HG03175 (cell line): Measurements from ENCODE around the gene S100A3.
"Not testable (repeated sequence)": the region's sequence is repeated elsewhere in the genome, so short reads cannot be mapped to it uniquely, and the experiment has no call there.

ENCODE experiments used
- ATAC-seq: cut with Tn5 transposase; IDR thresholded peaks from one replicate; pipeline ENCODE4 v1.9.1; 2021; ENCODE audit warnings: mild to moderate bottlenecking, moderate library complexity; ENCODE audit not compliant: unreplicated experiment

Gene S100A3

DNA sequence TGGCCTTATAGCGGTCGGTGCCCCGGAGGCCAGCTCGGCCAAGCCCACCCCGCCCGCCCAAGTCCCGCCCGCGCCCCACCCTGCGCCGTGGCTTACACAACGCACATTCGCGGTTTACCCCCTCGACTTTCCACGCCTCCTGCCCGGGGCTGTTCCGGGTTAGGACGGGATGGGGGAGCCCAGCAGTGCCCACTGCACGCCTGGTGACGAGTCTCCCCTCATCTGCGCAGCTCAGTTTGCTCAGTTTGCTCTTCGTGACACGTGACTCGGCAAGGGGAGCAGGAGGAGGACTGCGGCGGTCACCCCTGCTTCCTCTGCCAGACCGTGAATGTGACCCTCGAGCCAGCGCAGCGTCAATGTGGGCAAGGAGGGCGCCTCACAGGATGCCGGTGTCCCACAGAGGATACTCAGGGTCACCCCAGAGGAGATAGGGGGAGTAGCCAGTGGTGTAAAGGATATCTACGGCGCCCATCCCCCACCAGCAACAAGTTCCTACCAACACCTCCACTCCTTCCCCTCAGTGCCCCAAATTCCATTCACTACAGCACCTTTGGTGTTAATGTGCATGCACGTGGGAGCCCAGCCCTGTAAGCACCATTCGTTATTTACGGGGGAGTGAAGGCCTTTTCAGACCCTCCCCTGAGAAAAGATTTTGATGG lies 12.9 kb downstream of the S100A3 start:
- no peak for ATAC-seq

DNA sequence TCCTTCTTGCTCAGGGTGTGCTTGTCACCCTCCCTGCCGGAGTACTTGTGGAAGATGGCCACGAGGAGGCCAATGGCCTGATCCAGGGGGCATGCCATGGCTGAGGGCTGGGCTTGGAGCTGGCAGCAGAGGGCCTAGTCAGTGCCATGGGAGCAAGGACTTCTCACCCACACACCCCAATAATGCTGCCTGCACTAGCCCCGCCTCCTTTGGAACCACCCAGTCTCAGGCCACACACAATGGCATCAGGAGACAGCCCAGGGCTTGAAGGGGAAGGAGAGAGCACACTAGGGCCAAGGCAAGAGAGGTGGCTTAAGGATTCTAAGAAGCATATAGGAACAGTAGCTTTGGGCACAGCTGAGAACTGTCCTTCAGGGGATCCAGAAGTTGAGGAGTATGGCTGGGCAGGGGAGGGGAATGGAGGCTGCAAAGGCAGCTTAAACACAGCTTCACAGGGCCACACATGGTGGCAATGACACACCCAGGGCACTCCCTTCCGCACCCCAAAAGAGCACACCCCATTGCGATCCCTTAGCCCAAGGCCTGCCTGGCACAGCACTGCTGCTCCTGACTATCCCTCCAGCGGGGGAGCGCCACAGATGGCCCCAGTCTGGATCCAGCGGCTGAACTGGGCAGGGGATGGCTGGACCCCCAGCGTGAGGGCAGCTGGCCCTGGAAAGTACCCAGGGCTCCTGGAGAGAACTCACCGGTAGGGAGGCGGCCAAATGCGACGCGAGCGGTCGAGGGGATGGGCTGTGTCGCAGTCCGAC lies 13.6 kb downstream of the S100A3 start, which contains the start of gene S100A6:
TSS of gene S100A6 (minus strand) at position 750 of the 770 bp plus-strand sequence. CDS start at position 98, 652 bp downstream.
- no peak for ATAC-seq

DNA sequence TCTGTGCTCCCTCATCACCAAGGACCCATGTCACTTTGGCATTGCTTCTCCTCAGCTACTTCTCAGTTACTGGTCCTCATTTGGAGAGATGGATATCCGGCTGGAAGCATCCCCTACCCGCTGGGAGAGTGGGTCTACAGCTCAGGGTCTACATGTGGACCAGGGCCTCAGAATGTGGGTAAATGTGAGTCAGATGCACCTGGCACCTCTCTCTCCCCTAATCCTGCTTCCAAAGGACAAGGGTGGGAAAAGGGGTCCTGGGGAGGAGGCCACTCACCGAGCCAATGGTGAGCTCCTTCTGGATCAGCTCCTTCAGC lies 14.2 kb downstream of the S100A3 start:
- ATAC-seq: no peak

DNA sequence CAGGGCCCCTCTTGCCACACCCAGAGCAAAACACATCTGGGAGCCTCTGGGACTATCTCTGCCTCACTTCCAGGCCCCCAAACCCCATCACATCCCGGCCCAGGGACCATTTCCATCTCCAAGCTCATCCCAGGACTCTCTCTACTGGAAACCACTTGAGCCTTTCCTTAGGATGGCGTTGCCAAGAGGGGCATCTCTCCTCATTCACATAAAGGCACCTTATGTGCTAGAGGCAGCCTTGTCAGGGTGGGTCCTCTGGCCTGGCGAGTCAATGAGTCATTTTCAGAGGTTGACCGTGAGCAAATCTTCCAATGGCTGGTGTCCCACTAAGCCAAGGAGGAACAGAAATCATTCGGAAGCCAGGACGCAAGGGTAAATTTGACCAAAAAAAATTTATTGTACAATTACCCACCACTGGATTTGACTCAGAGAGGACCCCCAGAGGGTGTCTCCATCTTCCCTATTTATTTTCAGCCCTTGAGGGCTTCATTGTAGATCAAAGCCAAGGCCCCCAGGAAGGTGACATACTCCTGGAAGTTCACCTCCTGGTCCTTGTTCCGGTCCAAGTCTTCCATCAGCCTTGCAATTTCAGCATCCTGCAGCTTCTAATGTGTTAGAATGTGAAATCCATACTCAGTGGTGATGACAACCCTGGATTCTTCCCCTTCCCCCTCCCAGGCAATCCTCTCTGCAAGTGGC lies 14.7 kb downstream of the S100A3 start:
- no peak for ATAC-seq

DNA sequence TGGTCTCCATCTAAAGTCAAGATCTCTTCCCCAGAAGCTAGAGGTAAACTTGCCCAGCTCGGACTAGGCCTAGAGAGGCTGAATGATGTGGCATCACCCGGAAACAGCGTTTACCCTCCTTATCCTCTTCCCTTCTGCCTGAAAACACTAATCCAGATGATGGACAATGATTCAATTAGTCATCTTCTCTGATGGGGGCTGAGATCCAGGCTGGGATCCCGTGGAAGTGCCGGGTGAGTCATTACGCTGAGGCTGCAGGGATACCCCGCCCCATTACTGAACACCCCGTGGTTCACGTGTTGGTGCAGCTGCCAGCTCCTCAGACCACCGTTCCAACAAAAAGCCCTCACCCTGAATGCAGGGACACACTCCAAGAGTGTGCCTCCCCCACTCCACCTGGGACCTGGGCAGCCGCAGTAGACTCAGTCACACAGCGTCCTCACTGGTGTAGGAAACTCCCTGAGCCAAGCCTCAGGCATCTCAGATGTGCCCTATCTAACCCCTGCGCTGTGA lies 15.3 kb downstream of the S100A3 start:
- ATAC-seq: no peak

DNA sequence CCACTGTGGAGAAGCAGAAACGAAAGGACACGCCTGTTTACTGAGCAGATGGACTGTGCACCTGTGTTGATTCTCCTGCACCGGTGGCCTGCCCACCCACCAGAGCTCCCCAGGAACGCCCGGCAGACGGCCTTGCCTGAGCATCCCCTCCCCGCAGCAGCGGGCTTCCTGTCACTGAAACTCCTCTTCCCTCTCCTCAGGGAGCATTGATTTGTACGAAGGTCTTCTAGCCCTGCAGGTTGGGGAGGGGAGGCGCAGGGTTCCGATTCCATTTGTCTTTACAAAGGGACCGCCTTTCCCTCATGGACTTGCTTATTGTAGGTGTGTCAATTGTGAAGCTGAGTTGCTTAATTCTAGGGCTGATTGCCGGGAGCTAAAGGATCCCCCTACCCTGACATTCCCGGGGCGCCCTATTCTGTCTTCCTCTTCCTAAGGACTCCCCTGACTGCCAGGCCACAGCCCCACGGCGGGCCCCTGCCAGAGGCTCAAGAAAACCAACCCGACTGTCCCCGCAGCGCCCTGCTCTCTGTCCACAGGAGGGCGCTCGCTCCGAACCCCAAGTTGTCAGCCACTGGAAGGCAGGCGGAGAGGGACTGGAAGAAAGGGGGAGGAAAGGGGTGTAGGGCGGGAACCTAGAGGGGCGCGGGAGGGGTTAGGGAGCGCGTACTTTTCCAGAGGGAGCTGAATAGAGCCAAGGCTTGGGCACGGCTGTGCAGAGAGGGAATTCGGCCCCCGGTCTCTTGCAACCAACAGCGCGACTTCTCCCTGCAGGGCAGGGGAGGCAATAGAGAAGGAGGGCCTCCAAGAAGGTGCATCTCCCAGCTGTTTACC lies 16.1 kb downstream of the S100A3 start:
- ATAC-seq: no peak

DNA sequence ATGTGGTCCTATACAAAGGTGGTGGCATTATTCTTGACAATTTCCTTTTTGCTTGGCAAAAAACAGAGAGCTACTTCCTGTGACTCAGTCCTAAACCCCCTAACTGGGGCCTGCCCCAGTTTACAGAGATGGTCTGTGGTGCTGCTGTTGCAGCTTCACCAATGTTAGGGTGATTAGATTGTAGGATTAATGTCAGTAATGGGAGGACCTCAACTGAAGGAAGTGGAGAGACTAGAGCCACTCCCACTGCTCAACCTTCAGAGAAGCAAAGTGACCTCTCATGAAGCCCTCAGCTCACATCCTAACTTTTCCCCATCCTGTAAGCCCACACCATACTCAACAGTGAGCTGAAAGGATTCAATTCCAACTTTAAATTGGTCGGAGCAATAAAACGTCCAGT lies 16.9 kb downstream of the S100A3 start:
- ATAC-seq: no peak

DNA sequence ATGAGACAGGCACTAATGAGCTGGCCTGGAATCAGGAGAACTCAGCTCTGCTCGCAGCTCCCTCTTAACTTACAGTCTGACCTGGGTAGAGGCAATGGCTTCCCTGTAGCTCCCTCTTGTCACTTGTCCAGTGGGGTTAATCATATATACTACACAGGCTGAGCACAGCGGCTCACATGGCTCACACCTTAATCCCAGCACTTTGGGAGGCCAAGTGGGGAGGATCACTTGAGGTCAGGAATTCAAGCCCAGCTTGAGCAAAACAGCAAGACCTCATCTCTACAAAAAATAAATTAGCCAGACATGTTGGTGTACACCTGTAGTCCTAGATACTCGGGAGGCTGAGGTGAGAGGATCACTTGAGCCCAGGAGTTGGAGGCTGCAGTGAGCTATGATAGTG lies 17.4 kb downstream of the S100A3 start:
- ATAC-seq: no peak

DNA sequence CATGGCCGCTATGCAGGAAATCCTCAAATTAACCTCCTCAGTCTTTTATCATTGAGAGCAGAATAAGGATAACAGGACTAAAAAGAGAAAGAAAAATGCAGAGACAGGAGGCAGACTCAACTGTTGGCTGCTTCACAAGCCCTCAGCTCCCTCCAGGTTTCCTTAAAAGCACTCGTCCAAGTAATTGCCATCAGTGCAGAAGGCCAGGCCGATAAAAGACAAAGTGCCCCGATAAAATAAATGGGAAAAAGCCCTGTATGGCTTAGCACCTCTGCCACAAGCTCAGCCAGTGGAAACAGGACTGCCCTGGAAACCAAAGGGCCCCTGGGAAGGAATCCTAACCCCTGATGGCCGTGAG lies 21.4 kb downstream of the S100A3 start:
- ATAC-seq: no peak

DNA sequence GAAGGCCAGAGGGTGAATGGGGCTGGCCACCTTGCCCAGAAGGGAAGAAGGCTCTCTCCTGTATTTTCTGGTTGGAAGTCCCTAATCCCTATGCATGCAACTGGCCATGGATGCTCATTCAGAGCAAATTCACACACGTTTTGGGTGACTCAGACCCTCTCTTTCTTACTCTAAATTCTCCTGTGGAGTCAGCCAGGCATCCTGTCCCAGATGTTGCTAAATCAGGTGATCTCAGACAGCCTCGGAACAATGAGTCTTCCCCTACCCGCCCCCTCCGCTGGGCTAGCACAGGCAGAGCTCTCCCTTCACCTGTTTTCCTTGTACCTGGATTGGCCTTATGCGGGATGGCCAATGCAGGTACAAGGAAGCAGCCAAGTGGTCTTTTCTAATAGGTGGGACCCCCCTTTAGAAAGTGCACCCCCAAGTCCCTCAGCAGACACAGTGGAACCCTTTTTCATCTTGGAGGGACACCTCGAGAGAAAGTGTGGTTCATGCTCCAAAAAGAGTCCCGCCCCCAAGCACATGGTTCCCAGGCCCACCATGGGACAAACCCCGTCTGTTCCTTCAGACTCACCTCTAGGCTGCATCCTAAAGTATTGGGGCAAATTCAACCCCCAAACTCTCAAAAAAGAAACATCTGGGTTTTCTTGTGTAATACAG lies 21.9 kb downstream of the S100A3 start:
- ATAC-seq: no peak

DNA sequence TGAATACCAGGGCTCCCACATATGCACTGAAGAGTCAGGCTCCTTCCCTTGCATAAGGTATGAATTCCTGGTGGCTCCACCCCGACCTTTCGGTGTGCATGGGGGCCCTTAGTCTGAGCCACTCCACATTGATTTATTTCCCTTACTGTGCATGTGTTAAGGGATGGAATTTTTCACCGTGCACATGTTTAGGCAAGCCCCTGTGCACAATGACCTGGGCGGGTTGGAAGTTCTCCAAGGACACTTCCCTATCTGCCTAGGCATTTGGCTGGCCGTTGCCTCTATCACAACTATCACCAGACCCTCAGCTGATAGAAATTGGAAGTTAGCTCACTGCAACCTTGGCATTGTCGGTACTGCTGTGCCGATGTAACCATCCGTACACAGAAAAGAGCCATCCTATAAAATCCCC lies 22.9 kb downstream of the S100A3 start:
- ATAC-seq: no peak

DNA sequence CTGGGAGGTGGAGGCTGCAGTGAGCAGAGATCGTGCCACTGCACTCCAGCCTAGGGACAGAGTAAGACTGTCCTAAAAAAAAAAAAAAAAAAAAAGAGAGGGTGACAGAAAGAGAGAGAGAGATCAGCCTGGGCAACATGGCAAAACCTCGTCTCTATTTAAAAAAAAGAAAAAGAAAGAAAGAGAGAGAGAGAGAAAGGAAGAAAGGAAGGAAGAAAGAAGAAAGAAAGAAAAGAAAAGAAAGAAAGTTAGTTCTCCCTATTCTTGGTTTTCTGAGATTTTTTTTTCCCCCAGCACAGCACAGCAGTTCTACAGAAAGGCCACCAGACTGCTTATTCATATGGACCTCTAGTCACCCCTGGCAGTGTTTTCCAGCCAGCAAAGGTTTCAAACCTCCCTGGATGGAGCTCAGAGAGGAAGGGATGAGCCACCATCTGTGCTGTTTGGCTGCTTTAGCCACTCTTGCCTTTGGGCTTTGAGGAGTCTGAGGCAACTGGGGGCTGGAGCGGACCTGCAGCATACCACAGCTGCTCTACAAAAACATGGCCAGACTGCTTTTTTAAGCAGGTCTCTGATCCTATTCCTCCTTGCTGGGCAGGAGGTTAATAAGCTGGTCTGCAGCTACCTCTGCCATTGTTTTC lies 23.9 kb downstream of the S100A3 start:
- ATAC-seq: no peak

DNA sequence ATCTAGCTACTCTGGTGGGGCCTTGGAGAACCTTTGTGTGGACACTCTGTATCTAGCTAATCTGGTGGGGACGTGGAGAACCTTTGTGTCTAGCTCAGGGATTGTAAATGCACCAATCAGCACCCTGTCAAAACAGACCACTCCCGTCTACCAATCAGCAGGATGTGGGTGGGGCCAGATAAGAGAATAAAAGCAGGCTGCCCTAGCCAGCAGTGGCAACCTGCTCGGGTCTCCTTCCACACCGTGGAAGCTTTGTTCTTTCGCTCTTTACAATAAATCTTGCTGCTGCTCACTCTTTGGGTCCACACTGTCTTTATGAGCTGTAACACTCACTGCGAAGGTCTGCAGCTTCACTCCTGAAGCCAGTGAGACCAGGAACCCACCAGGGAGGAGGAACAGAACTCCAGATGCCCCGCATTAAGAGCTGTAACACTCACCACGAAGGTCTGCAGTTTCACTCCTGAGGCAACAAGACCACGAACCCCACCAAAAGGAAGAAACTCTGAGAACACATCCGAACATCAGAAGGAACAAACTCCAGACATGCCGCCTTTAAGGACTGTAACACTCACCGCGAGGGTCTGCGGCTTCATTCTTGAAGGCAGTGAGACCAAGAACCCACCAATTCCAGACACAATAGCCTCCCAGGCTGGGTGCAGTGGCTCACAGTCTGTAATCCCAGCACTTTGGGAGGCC lies 26.6 kb downstream of the S100A3 start:
- not testable (repeated sequence) for ATAC-seq

DNA sequence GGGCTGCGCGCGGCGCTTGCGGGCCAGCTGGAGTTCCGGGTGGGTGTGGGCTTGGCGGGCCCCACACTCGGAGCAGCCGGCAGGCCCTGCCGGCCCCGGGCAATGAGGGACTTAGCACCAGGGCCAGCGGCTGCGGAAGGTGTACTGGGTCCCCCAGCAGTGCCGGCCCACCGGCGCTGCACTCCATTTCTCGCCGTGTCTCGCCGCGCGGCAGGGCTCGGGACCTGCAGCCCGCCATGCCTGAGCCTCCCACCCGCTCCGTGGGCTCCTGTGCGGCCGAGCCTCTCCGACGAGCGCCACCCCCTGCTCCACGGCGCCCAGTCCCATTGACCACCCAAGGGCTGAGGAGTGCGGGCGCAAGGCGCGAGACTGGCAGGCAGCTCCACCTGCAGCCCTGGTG lies 27.2 kb downstream of the S100A3 start:
- not testable (repeated sequence) for ATAC-seq

DNA sequence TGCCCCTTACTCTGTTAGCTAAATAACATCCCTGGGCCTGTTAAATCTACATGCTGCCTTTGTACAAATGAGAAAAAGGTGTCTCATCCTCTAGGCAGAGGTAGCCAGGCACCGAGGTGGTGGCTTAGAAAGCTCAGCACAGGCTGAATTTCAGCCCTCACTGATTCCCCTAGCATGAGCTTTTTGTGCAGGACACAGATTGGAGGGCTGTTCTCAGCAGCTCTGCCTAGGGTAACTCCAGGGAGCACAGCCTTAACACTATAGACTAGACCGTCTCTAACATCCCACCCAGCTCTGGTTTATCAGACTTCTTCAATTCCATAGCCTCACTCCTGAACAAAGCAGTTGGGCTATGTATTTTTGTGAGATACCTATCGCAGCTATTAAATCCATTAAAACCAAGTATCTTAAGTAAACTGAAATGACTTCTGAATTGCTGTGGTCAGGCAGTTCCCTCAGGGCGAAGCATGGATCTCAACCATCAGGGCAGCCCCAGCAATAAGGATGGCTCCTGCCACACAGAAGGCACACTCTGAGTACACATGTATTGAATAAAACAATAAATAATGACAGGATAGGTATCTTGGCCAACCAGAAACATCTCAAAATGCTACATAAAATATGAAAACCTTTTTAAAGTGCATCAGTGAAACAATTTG lies 28.1 kb downstream of the S100A3 start:
- ATAC-seq: no peak

DNA sequence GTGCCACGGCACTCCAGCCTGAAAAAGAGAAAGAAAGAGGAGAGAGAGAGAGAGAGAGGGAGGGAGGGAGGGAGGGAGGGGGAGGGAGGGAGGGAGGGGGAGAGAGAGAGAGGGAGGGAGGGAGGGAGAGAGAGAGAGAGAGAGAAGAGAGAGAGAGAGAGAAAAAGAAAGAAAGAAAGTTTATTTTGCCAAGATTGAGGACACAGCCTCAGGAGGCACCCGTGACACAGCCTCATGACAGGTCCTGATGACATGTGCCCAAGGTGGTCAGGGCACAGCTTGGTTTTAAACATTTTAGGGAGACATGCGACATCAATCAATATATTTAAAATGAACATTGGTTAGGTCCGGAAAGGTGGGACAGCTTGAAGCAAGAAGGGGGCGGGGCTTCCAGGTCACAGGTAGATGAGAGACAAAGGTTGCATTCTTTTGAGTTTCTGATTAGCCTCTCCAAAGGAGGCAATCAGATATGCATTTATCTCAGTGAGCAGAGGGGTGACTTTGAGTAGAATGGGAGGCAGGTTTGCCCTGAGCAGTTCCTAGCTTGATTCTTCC lies 28.8 kb downstream of the S100A3 start:
- not testable (repeated sequence) for ATAC-seq

DNA sequence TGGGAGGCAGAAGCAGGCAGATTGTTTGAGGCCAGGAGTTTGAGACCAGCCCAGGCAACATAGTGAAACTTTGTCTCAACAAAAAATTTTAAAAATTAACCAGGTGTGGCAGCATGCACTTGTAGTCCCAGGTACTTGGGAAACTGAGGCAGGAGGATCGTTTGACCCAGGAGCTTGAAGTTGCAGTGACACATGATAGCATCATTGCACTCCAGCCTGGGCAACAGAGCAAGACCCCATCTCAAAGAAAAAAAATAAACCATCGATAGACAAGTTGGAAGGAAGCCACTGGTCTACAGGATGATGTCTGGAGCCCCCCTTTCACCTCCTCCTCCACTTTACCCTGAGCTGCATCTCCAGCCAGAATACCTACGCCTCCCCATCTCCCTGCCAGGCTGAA lies 29.8 kb downstream of the S100A3 start:
- ATAC-seq: no peak
